NCI-H226 (cell line): Measurements from ENCODE around the gene TBCD.

Experiments used
- DNase-seq: peaks from one replicate; pipeline ENCODE4 v3.0.0-alpha.2; 2015

TBCD gene

GRCh38 chr17:82927661-82928601 is 176.1 kb downstream of the TBCD start:
- no peak for DNase-seq

- DNase-seq: no peak
These were observed 177.3 kb downstream of the TBCD start for GRCh38 chr17:82929011-82929622.

- DNase-seq: no peak
These were observed 177.8 kb downstream of the TBCD start for GRCh38 chr17:82929676-82930042.

- DNase-seq: no peak
These were observed 178.4 kb downstream of the TBCD start for GRCh38 chr17:82930043-82930923.

GRCh38 chr17:82930924-82931698 is 179.2 kb downstream of the TBCD start:
- DNase-seq: no peak

GRCh38 chr17:82931699-82932517 is 180.0 kb downstream of the TBCD start:
- DNase-seq: no peak

GRCh38 chr17:82932518-82933310 is 180.8 kb downstream of the TBCD start:
- no peak for DNase-seq

- DNase-seq: no peak
These were observed 182.0 kb downstream of the TBCD start for GRCh38 chr17:82933911-82934310.

GRCh38 chr17:82935966-82936767 is 184.3 kb downstream of the TBCD start:
- no peak for DNase-seq

- no peak for DNase-seq
These were observed 184.9 kb downstream of the TBCD start for GRCh38 chr17:82936768-82937171.

GRCh38 chr17:82937411-82938371 is 185.8 kb downstream of the TBCD start:
- no peak for DNase-seq

- no peak for DNase-seq
These were observed 186.6 kb downstream of the TBCD start for GRCh38 chr17:82938486-82938872.

- DNase-seq: no peak
These were observed 187.2 kb downstream of the TBCD start for GRCh38 chr17:82938873-82939620.

- DNase-seq: no peak
These were observed 187.8 kb downstream of the TBCD start for GRCh38 chr17:82939621-82940135.

GRCh38 chr17:82940226-82941020 is 188.6 kb downstream of the TBCD start:
- DNase-seq: no peak
